Kidney (tissue), 14 donors: ENCODE measurements around the gene MAMLD1. TPM values are rescaled to one million over a fixed set of nuclear protein-coding genes. Genes with fewer than 3 reads are reported as not detected.
A peak's percentile ranks its signal among the peaks of the same experiment; 100 is the strongest.

Source experiments
- DNase-seq, 5 donors: peaks; one replicate each; pipeline ENCODE4 v3.0.0-alpha.2; 2013 to 2020
- FAIRE-seq: peaks from 2 replicates; lab custom pipeline; 2012; peaks lifted over from hg19 to GRCh38; lab: Jason Lieb, UNC
- H3K27ac ChIP-seq, 2 donors: one replicate each; pipeline ENCODE4 v1.7.0; 2013; ENCODE audit warnings: low read depth in 2 of 2, low read length in 2 of 2, inconsistent platforms in 1 of 2
- H3K27me3 ChIP-seq: one replicate; pipeline ENCODE4 v1.7.1; 2013; ENCODE audit warnings: low read length, inconsistent platforms; ENCODE audit not compliant: control insufficient read depth, insufficient read depth
- H3K36me3 ChIP-seq, 3 donors: one replicate each; pipeline versions ENCODE4 v1.7.0 to v1.7.1; 2013; ENCODE audit warnings: low read length in 3 of 3, control low read depth in 1 of 3, inconsistent platforms in 1 of 3; ENCODE audit not compliant: insufficient read depth in 3 of 3, control insufficient read depth in 2 of 3
- H3K4me1 ChIP-seq, 3 donors: one replicate each; pipeline versions ENCODE4 v1.7.0 to v1.7.1; 2013; ENCODE audit warnings: low read length in 3 of 3, inconsistent platforms in 1 of 3, low read depth in 1 of 3; ENCODE audit not compliant: control insufficient read depth in 2 of 3, insufficient read depth in 2 of 3
- H3K4me3 ChIP-seq, 3 donors: one replicate each; pipeline versions ENCODE4 v1.7.0 to v1.8.1; 2013; ENCODE audit warnings: low read length in 3 of 3, control low read depth in 1 of 3, inconsistent platforms in 1 of 3
- H3K9ac ChIP-seq, 3 donors: one replicate each; pipeline versions ENCODE4 v1.7.0 to v1.7.1; 2013; ENCODE audit warnings: low read length in 3 of 3, control low read depth in 1 of 3, inconsistent platforms in 1 of 3
- H3K9me3 ChIP-seq, 3 donors: one replicate each; pipeline versions ENCODE4 v1.7.0 to v1.7.1; 2013; ENCODE audit warnings: low read length in 3 of 3, control low read depth in 1 of 3, inconsistent platforms in 1 of 3; ENCODE audit not compliant: control insufficient read depth in 2 of 3, insufficient read depth in 1 of 3
- intact Hi-C: fragments of 100-400 bp; cut with DNase I; formaldehyde crosslinking; loops from one replicate; pipeline ENCODE4 v1.11.1; 2022
- polyA plus RNA-seq: library from polyadenylated mRNA; stranded (reverse); fragments of 350-450 nt; fragmentation: Illumina TruSeq; extraction: RNeasy Lipid Tissue Mini Kit (QIAGEN cat#74804); gene quantifications from one replicate; pipeline ENCODE4 v1.2.3, GENCODE V29; 2014; ENCODE audit warnings: low read depth, low replicate concordance; ENCODE audit not compliant: insufficient read depth
- total RNA-seq: library from RNA; stranded (reverse); fragmentation: NEBNext Ultra II Directional; extraction: Animal tissue kit (Norgen Biotek cat#: 25700); gene quantifications from one replicate; pipeline ENCODE4 v1.2.1, GENCODE V29; 2021
- TF ChIP-seq, protein P1 (sequence below): IDR thresholded peaks from 3 replicates; pipeline ENCODE4 v1.5.1; 2012; ENCODE audit warnings: mild to moderate bottlenecking, moderate library complexity, borderline replicate concordance; ENCODE audit not compliant: insufficient read depth; ENCODE audit errors: extremely low read depth
- donor health status: control.
- donor health status: control.
- donor health status: control.
- donor health status: control.
- donor health status: control.
- donor health status: DM: yes; HTN: yes; CAD: no.
- donor health status: Normal renal cell carcinoma (clear cell type).

Gene MAMLD1
- total and polyA plus RNA-seq, 2 donors from 2014 or later: 1.4 to 6.5 TPM

DNA sequence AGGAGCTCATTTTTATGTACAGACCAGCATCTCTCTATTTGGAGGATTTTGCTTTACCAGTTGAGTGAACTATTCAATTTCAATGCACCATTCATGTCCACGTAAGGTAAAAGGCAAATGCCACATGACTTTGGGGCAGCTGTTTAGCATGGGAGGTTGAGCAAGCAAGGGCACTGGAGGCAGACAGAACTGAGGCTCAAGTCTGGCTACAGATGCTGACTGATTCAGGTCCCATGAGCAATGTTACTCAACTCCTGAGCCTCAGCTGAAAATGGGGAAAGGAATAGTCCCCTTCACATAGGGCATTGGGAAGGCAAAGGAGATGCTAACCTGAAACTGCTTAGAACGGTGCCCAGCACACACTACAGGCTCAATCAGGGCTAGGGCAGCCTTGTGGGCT, 112.3 kb downstream of the MAMLD1 start:
- no peaks in the 10 kb centered on the region for H3K9me3 ChIP-seq
- no peaks in the 10 kb centered on the region for H3K27me3 ChIP-seq
- intact Hi-C loops: no loop called here
- no peaks in the 10 kb centered on the region for H3K4me1 ChIP-seq
- no peaks in the 10 kb centered on the region for H3K36me3 ChIP-seq
- H3K4me3 ChIP-seq: no peak overlapping the region
- H3K9ac ChIP-seq: no peak overlapping the region
- FAIRE-seq: no peak
- TF ChIP-seq, protein P1, sequence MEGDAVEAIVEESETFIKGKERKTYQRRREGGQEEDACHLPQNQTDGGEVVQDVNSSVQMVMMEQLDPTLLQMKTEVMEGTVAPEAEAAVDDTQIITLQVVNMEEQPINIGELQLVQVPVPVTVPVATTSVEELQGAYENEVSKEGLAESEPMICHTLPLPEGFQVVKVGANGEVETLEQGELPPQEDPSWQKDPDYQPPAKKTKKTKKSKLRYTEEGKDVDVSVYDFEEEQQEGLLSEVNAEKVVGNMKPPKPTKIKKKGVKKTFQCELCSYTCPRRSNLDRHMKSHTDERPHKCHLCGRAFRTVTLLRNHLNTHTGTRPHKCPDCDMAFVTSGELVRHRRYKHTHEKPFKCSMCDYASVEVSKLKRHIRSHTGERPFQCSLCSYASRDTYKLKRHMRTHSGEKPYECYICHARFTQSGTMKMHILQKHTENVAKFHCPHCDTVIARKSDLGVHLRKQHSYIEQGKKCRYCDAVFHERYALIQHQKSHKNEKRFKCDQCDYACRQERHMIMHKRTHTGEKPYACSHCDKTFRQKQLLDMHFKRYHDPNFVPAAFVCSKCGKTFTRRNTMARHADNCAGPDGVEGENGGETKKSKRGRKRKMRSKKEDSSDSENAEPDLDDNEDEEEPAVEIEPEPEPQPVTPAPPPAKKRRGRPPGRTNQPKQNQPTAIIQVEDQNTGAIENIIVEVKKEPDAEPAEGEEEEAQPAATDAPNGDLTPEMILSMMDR: no peak
- DNase-seq: no peak
- no peak overlapping the region for H3K27ac ChIP-seq

- Histone ChIP-seq H3K9me3 (no peaks in the 10 kb centered on the region), H3K27ac (no peak overlapping the region), H3K9ac (no peak overlapping the region), H3K4me3 (no peak overlapping the region), H3K27me3 (no peaks in the 10 kb centered on the region), H3K36me3 (no peaks in the 10 kb centered on the region), H3K4me1 (no peaks in the 10 kb centered on the region)
- FAIRE-seq (no peak), DNase-seq (peak in 1 of 5 donors; percentile 8)
- TF ChIP-seq, protein P1: no peak
- intact Hi-C loops: no loop called here
These were observed 113.1 kb downstream of the MAMLD1 start for GRCh38 chrX:150476164-150476699.

DNA sequence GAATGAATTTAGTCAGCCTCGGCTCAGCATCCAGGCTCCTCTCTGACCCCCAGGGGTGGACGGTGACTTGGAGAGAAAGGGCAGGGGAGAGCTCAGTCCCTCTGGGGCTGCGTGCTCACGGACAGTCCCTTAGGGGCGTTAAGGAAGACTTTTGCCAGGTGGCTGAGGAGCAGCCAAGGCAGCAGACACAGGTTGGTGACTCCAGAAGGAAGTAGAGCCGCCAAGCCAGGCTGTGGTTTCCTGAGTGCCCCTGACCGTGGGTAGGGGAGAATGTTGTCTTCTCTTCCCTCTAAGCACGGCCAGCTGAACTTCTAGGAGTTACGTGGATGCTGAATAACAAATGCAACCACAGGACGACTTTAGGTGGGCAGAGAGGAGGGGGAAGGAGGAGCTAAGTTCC, 114.3 kb downstream of the MAMLD1 start:
- H3K9me3 ChIP-seq: no peaks in the 10 kb centered on the region
- H3K36me3 ChIP-seq: no peaks in the 10 kb centered on the region
- intact Hi-C loops: no loop called here
- H3K4me3 ChIP-seq: no peak overlapping the region
- no peak for FAIRE-seq
- DNase-seq: no peak
- no peak overlapping the region for H3K9ac ChIP-seq
- TF ChIP-seq, protein P1: no peak
- H3K4me1 ChIP-seq: no peaks in the 10 kb centered on the region
- no peak overlapping the region for H3K27ac ChIP-seq
- no peaks in the 10 kb centered on the region for H3K27me3 ChIP-seq
